Suprapubic skin (tissue), 4 donors: Measurements from ENCODE around the gene SCN7A. TPM values are rescaled to one million over a fixed set of nuclear protein-coding genes. Genes with fewer than 3 reads are reported as not detected.

Experiments used
- DNase-seq, 2 donors: peaks; one replicate each; pipeline ENCODE4 v3.0.0-alpha.2; 2019; ENCODE audit warnings: low spot score in 2 of 2
- H3K27ac ChIP-seq: fragments of 200-600 bp; sonication (generic); one replicate; pipeline ENCODE4 v1.5.1; 2019
- H3K27me3 ChIP-seq: fragments of 200-600 bp; sonication (generic); one replicate; pipeline ENCODE4 v1.5.1; 2019
- H3K36me3 ChIP-seq: fragments of 200-600 bp; sonication (generic); one replicate; pipeline ENCODE4 v1.5.1; 2019
- H3K4me1 ChIP-seq: fragments of 200-600 bp; sonication (generic); one replicate; pipeline ENCODE4 v1.5.1; 2019
- H3K4me3 ChIP-seq: fragments of 200-600 bp; sonication (generic); one replicate; pipeline ENCODE4 v1.5.1; 2019; ENCODE audit warnings: mild to moderate bottlenecking
- H3K9me3 ChIP-seq: fragments of 200-600 bp; sonication (generic); one replicate; pipeline ENCODE4 v1.5.1; 2019
- EP300 ChIP-seq: sonication (generic); formaldehyde crosslinking; IDR thresholded peaks from one replicate; pipeline ENCODE4 v1.6.1; 2017; ENCODE audit warnings: antibody characterized with exemption
- POLR2A ChIP-seq, 2 donors: fragments of 450-650 bp; IDR thresholded peaks; one replicate each; pipeline ENCODE4 v1.6.1; 2017; ENCODE audit warnings: antibody characterized with exemption in 2 of 2, mild to moderate bottlenecking in 2 of 2, moderate library complexity in 2 of 2
- POLR2AphosphoS5 ChIP-seq, 3 donors: sonication (generic); formaldehyde crosslinking; IDR thresholded peaks; one replicate each; pipeline ENCODE4 v1.6.1; 2017; ENCODE audit warnings: antibody characterized with exemption in 3 of 3
- WGBS: methylation state at CpG from one replicate; pipeline ENCODE4 v1.1.5; 2018; 5-methylcytosine and 5-hydroxymethylcytosine counted together
- total RNA-seq, 4 donors: library from RNA; depleted of rRNA; stranded (reverse); fragments of >200 nt; gene quantifications; one replicate each; pipeline ENCODE4 v1.1.0, GENCODE V29; 2016
- TF ChIP-seq, protein P1 (sequence below), 2 donors: fragments of 200-600 bp in 1 of 2; fragments of 450-650 bp in 1 of 2; sonication (generic) in 1 of 2; IDR thresholded peaks; one replicate each; pipeline ENCODE4 v1.5.1; 2016 to 2019; ENCODE audit warnings: antibody characterized with exemption in 2 of 2, mild to moderate bottlenecking in 1 of 2, moderate library complexity in 1 of 2

Gene SCN7A
- total RNA-seq, 4 donors from 2014 or later, result 2.5 to 4.6 (median 3.4) TPM

DNA sequence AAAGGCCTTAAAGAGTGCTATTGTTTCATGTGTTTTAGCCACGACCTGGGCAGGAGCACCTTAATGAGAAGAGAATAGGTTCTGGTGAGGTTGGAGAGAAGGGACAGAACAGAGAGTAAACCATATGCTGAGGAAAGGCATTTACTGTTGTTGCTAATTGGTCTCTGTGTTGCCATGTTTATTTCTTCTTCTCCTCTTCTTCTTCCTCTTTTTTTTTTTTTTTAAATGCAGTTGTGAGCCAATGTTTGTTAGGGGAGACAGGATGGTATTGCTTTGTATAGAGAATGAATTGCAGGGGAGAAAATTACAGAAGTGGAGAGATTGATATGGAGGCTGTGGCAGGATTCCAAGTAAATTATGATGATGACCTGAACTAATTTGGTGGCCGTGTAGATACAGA lies 120.9 kb downstream of the SCN7A start:
- H3K4me1 ChIP-seq, result peaks cover 22% of the 10 kb centered on the region
- no peak for DNase-seq
- TF ChIP-seq POLR2AphosphoS5 (IDR thresholded peaks at IDR 0.05) (no peak), EP300 (no peak), POLR2A (IDR thresholded peaks at IDR 0.05) (no peak)
- TF ChIP-seq, protein P1, sequence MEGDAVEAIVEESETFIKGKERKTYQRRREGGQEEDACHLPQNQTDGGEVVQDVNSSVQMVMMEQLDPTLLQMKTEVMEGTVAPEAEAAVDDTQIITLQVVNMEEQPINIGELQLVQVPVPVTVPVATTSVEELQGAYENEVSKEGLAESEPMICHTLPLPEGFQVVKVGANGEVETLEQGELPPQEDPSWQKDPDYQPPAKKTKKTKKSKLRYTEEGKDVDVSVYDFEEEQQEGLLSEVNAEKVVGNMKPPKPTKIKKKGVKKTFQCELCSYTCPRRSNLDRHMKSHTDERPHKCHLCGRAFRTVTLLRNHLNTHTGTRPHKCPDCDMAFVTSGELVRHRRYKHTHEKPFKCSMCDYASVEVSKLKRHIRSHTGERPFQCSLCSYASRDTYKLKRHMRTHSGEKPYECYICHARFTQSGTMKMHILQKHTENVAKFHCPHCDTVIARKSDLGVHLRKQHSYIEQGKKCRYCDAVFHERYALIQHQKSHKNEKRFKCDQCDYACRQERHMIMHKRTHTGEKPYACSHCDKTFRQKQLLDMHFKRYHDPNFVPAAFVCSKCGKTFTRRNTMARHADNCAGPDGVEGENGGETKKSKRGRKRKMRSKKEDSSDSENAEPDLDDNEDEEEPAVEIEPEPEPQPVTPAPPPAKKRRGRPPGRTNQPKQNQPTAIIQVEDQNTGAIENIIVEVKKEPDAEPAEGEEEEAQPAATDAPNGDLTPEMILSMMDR (IDR thresholded peaks at IDR 0.05), result no peak
- 27% methylated on average over 2 of the region's 2 CpGs for WGBS
- no peak overlapping the region for H3K27ac ChIP-seq
- H3K36me3 ChIP-seq, result no peaks in the 10 kb centered on the region
- no peaks in the 10 kb centered on the region for H3K27me3 ChIP-seq
- H3K4me3 ChIP-seq, result no peak overlapping the region
- no peaks in the 10 kb centered on the region for H3K9me3 ChIP-seq

DNA sequence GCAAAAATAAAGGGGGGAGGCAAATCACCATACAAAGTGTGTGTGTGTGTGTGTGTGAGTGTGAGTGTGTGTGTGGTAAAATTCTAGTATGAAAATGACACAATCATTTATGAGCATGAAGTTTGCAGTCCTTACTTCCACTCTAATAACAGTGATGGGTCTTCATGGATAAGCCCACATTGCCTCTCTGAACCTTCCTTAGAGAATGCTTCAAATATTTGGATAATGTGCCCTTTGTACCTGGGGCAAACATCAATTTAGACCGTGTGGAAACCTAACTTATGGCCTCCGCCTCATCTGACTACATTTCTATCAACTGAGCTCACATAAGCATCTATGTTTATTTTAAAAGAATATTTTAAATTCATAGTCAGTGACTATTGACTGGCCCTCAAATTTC lies 122.0 kb downstream of the SCN7A start:
- no peaks in the 10 kb centered on the region for H3K27me3 ChIP-seq
- H3K36me3 ChIP-seq, result no peaks in the 10 kb centered on the region
- no peak overlapping the region for H3K27ac ChIP-seq
- no peaks in the 10 kb centered on the region for H3K9me3 ChIP-seq
- no peak for DNase-seq
- 66% methylated on average over 2 of the region's 2 CpGs for WGBS
- H3K4me3 ChIP-seq, result no peak overlapping the region
- peaks cover 22% of the 10 kb centered on the region for H3K4me1 ChIP-seq
- TF ChIP-seq, protein P1 (IDR thresholded peaks at IDR 0.05), result no peak
- TF ChIP-seq POLR2AphosphoS5 (IDR thresholded peaks at IDR 0.05) (no peak), EP300 (no peak), POLR2A (IDR thresholded peaks at IDR 0.05) (no peak)

DNA sequence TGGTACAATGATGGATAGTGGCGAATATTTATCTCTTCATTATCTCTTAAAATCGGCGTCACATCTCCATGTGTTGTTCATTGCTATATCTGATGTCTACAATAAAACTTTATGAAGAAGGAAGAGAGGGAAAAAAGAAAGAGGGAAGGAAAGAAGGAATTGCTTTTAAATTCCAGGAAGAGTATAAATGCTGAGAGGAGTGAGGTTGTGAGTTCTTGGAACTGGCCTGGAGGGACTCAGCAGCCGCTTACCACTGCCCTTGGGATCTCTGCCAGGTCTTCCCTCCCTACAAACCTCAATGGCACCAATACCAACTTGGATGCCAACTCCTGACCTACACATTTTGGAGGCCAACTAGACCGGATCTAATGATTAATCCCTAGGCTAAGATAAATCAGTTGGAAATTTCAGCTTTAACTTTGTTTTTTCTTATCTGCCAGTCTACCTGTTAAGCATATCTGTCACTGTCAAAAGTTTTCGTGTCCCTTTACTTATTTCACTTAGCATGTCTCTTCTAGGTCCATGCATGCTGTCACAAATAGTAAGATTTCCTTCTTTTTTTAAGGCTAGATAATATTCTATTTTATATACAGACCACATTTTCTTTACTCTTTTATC lies 128.1 kb downstream of the SCN7A start:
- no peak for DNase-seq
- no peak overlapping the region for H3K4me3 ChIP-seq
- H3K27me3 ChIP-seq, result no peaks in the 10 kb centered on the region
- no peaks in the 10 kb centered on the region for H3K36me3 ChIP-seq
- H3K27ac ChIP-seq, result no peak overlapping the region
- H3K9me3 ChIP-seq, result no peaks in the 10 kb centered on the region
- no peak for TF ChIP-seq EP300
- 55% methylated on average over 6 of the region's 6 CpGs for WGBS
- no peaks in the 10 kb centered on the region for H3K4me1 ChIP-seq

DNA sequence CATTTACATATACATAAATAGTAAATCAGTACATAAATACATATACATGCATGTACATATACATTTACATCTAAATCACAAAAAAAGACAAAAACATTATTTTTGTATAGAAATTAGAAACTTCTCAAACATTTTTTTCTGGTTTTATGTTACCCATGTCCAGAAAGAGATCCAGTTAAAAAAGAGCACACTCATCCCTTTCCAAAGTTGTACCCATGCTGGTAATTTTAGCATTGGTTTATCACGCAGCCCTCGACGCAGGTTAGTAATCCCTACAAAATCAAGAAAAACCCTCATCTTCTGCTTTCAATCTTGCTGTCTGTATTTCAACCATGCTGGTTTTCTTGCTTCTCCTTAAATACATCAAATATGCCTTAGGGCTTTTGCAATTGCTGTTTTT lies 128.8 kb downstream of the SCN7A start:
- Histone ChIP-seq H3K36me3 (no peaks in the 10 kb centered on the region), H3K27ac (no peak overlapping the region), H3K4me1 (no peaks in the 10 kb centered on the region), H3K9me3 (no peaks in the 10 kb centered on the region), H3K4me3 (no peak overlapping the region), H3K27me3 (no peaks in the 10 kb centered on the region)
- WGBS, result 67% methylated on average over 3 of the region's 3 CpGs
- DNase-seq, result no peak
- TF ChIP-seq POLR2A (IDR thresholded peaks at IDR 0.05) (no peak), POLR2AphosphoS5 (IDR thresholded peaks at IDR 0.05) (no peak), EP300 (no peak)
- TF ChIP-seq, protein P1 (IDR thresholded peaks at IDR 0.05), result no peak

DNA sequence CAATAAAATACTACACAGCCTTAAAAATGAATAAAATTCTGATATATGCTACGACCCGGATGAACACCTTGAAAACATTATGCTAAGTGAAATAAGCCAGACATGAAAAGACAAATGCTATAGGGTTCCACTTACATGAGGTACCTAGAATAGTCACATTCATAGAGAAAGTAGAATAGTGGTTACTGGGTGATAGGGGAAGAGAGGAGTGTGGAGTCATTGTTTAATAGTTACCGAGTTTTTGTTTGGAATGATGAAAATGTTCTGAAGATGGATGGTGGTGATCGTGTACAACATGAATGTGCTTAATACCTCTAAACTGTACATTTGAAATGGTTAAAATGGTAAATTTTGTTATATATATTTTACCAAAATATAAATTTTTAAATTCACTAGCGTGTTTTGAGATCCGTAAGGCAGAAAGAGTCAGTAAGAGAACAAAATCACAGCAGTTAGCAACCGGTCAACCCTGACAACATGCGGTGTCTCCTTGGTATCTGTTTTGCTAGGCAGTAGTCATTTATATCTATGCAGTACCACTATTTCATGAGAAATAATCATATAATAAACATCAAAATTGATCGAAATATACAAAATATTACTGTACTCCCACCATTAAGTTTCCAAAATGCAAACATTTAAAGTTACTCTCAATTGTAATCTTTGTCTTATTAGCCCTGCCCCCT lies 129.4 kb downstream of the SCN7A start:
- TF ChIP-seq, protein P1 (IDR thresholded peaks at IDR 0.05), result no peak
- TF ChIP-seq EP300 (no peak), POLR2A (IDR thresholded peaks at IDR 0.05) (no peak), POLR2AphosphoS5 (IDR thresholded peaks at IDR 0.05) (no peak)
- no peaks in the 10 kb centered on the region for H3K36me3 ChIP-seq
- no peaks in the 10 kb centered on the region for H3K27me3 ChIP-seq
- WGBS, result 89% methylated on average over 9 of the region's 9 CpGs
- H3K27ac ChIP-seq, result no peak overlapping the region
- no peak overlapping the region for H3K4me3 ChIP-seq
- no peak for DNase-seq
- H3K4me1 ChIP-seq, result no peaks in the 10 kb centered on the region
- H3K9me3 ChIP-seq, result no peaks in the 10 kb centered on the region
